ENCODE results near the gene STARD9. TPM values are rescaled to one million over a fixed set of nuclear protein-coding genes. Genes with fewer than 3 reads are reported as not detected.

Gene STARD9
- total RNA-seq, 1 experiment from 2014 or later = 5.0 TPM

GRCh38 chr15:42733027-42733426, 157.6 kb downstream of the STARD9 start:
- Histone ChIP-seq H3K27ac (ENCODE audit: low read depth, low read length) (no peak overlapping the region), H3K4me1 (ENCODE audit: control insufficient read depth in 1 of 2, insufficient read depth in 2 of 2, low read length in 2 of 2) (peaks cover 12 to 16% of the 10 kb centered on the region in 2 experiments; a peak in 3 of 4 replicates), H3K36me3 (ENCODE audit: control insufficient read depth in 1 of 2, insufficient read depth in 2 of 2, low read length in 2 of 2) (peaks cover 29 to 39% of the 10 kb centered on the region in 2 experiments), H2AFZ (ENCODE audit: low read depth, low read length, poor library complexity, severe bottlenecking) (no peak overlapping the region), H3K9ac (ENCODE audit: low read length) (no peak overlapping the region), H4K20me1 (ENCODE audit: insufficient read depth) (no peaks in the 10 kb centered on the region), H3K9me2 (ENCODE audit: insufficient read depth) (no peaks in the 10 kb centered on the region), H3K4me2 (ENCODE audit: low read length) (no peak overlapping the region), H3K79me2 (ENCODE audit: insufficient read depth, low read length) (peaks cover 7% of the 10 kb centered on the region; the same call in 1 of the 2 replicates), H3K9me3 (ENCODE audit: control insufficient read depth in 1 of 2, insufficient read depth in 1 of 2, low read depth in 1 of 2, low read length in 2 of 2) (no peaks in the 10 kb centered on the region), H3K4me3 (replicated peaks in 1 of 2; ENCODE audit: low read depth in 1 of 2, low read length in 2 of 2) (no peak overlapping the region), H3K27me3 (ENCODE audit: insufficient read depth, low read length) (no peaks in the 10 kb centered on the region)
- CTCF ChIA-PET = no interaction called here
- DNase-seq (ENCODE audit: low read depth, low spot score) = no peak
- RAD21 ChIA-PET (ENCODE audit: low non-redundant PET in 1 of 2, low total read pairs in 2 of 2, uncharacterized antibody in 2 of 2, unreplicated experiment in 2 of 2) = no interaction called here
- no peak for TF ChIP-seq SP1 (IDR thresholded peaks at IDR 0.05; ENCODE audit: low read depth)
- TF ChIP-seq POLR2A (IDR thresholded peaks at IDR 0.05; ENCODE audit: borderline replicate concordance, extremely low read depth, insufficient read depth, insufficient read length) = no peak
- TF ChIP-seq, protein P1, sequence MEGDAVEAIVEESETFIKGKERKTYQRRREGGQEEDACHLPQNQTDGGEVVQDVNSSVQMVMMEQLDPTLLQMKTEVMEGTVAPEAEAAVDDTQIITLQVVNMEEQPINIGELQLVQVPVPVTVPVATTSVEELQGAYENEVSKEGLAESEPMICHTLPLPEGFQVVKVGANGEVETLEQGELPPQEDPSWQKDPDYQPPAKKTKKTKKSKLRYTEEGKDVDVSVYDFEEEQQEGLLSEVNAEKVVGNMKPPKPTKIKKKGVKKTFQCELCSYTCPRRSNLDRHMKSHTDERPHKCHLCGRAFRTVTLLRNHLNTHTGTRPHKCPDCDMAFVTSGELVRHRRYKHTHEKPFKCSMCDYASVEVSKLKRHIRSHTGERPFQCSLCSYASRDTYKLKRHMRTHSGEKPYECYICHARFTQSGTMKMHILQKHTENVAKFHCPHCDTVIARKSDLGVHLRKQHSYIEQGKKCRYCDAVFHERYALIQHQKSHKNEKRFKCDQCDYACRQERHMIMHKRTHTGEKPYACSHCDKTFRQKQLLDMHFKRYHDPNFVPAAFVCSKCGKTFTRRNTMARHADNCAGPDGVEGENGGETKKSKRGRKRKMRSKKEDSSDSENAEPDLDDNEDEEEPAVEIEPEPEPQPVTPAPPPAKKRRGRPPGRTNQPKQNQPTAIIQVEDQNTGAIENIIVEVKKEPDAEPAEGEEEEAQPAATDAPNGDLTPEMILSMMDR (IDR thresholded peaks at IDR 0.05 in 2 of 3, conservative IDR thresholded peaks at IDR 0.05 in 1 of 3; ENCODE audit: borderline replicate concordance in 1 of 3, insufficient read depth in 1 of 3, low read depth in 2 of 3, low read length in 2 of 3) = no peak
- TF ChIP-seq ATF3 (IDR thresholded peaks at IDR 0.05) = no peak
- TF ChIP-seq JUND (IDR thresholded peaks at IDR 0.05) = no peak
- TF ChIP-seq YY1 (IDR thresholded peaks at IDR 0.05; ENCODE audit: extremely low read depth, insufficient replicate concordance, low read depth, low read length) = no peak
- no peak for TF ChIP-seq ZNF274 (IDR thresholded peaks at IDR 0.05; ENCODE audit: low read depth, low read length)
- TF ChIP-seq CEBPB (IDR thresholded peaks at IDR 0.05; ENCODE audit: low read depth) = no peak
- no peak for TF ChIP-seq SRF (IDR thresholded peaks at IDR 0.05; ENCODE audit: low read depth)
- no peak for TF ChIP-seq EGR1 (IDR thresholded peaks at IDR 0.05; ENCODE audit: low read depth)
- TF ChIP-seq ZFX (IDR thresholded peaks at IDR 0.05) = no peak
- no peak for TF ChIP-seq TCF7L2 (IDR thresholded peaks at IDR 0.05; ENCODE audit: borderline replicate concordance, extremely low read depth, insufficient read depth, insufficient read length)
- no peak for TF ChIP-seq POLR2AphosphoS5 (IDR thresholded peaks at IDR 0.05; ENCODE audit: low read depth, low read length)
- TF ChIP-seq RAD21 (IDR thresholded peaks at IDR 0.05; ENCODE audit: low read depth) = no peak
- TF ChIP-seq ELF1 (IDR thresholded peaks at IDR 0.05; ENCODE audit: borderline replicate concordance, low read depth) = no peak
- TF ChIP-seq FOSL1 (IDR thresholded peaks at IDR 0.05; ENCODE audit: low read depth) = no peak
- TF ChIP-seq, protein P2, sequence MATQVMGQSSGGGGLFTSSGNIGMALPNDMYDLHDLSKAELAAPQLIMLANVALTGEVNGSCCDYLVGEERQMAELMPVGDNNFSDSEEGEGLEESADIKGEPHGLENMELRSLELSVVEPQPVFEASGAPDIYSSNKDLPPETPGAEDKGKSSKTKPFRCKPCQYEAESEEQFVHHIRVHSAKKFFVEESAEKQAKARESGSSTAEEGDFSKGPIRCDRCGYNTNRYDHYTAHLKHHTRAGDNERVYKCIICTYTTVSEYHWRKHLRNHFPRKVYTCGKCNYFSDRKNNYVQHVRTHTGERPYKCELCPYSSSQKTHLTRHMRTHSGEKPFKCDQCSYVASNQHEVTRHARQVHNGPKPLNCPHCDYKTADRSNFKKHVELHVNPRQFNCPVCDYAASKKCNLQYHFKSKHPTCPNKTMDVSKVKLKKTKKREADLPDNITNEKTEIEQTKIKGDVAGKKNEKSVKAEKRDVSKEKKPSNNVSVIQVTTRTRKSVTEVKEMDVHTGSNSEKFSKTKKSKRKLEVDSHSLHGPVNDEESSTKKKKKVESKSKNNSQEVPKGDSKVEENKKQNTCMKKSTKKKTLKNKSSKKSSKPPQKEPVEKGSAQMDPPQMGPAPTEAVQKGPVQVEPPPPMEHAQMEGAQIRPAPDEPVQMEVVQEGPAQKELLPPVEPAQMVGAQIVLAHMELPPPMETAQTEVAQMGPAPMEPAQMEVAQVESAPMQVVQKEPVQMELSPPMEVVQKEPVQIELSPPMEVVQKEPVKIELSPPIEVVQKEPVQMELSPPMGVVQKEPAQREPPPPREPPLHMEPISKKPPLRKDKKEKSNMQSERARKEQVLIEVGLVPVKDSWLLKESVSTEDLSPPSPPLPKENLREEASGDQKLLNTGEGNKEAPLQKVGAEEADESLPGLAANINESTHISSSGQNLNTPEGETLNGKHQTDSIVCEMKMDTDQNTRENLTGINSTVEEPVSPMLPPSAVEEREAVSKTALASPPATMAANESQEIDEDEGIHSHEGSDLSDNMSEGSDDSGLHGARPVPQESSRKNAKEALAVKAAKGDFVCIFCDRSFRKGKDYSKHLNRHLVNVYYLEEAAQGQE (IDR thresholded peaks at IDR 0.05; ENCODE audit: low read depth) = no peak
- POLR2A ChIA-PET = no interaction called here
- intact Hi-C loops (cut with micrococcal nuclease) = loop anchor here (10.0 kb wide), 1 partner anchor 552 kb away; no protein-coding TSS in a partner anchor
- ATAC-seq = no peak
- BruUV-seq (replicated peaks) = no TSS peak
